Measurements from ENCODE around the gene ACSF2.

GRCh38 chr17:50498021-50498874, 72.2 kb downstream of the ACSF2 start:
- TF ChIP-seq CTCF (IDR thresholded peaks at IDR 0.05), result no peak
- no peak for TF ChIP-seq POLR2A (IDR thresholded peaks at IDR 0.05)

Data from tibial nerve (tissue), 3 donors.